ENCODE results near the gene PARVG.

Gene PARVG
- total RNA-seq = 108 to 132 reads per million in 2 donors

GRCh38 chr22:44180706-44181032, at the start of gene PARVG:
Gene PARVG (plus strand): TSS chr22:44180925. CDS start chr22:44183330, 2,405 bp downstream.
- peak; percentile 24 for DNase-seq

DNA sequence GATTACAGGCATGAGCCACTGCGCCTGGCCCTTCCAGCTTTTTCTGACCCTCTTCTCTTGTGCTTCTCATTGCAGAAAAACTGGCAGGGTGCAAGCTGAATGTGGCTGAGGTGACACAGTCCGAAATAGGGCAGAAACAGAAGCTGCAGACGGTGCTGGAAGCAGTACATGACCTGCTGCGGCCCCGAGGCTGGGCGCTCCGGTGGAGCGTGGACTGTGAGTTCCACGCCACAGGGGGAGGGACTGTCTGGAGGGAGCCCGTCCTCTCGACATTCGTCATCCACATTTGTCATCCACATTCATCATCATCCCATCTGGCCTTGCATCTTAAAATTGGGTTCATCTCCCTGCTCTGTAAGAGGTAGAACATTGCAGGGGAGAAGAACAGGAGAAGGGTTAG, 49.3 kb upstream of the PARVG start:
- DNase-seq = no peak

DNA sequence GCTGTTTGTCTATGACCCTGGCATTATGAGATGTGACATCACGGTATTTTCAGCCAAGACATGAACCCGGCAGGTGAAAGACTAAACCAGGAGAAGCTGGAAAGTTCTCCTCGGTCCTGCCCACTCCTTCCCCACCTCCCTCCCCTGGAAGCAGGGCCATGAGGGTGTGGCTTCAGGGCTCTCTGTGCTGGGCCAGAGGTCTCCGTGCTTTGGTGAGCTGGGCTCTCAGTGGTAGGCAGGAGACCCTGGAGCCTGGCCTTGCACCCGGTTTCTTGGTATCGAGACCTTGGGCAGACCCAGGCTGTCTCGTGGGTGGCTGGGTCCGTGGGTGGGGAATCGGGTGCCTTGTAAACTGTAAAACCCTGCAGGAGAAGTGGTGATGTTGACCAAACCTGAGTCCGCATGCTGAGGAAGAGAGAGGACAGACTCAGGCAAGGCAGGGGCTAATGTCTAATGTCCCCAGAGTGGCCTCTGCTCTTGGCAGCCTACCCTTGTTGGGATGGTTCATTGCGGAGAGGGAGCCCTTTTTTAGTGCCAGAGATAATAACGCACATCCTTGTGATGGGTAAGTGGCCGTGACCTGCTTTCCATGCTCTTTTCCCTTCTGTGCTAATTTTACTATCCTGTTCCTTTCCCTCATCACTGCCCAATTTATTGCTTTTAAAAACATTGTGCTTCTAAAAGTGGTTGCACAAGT, 48.6 kb upstream of the PARVG start:
- no peak for DNase-seq

DNA sequence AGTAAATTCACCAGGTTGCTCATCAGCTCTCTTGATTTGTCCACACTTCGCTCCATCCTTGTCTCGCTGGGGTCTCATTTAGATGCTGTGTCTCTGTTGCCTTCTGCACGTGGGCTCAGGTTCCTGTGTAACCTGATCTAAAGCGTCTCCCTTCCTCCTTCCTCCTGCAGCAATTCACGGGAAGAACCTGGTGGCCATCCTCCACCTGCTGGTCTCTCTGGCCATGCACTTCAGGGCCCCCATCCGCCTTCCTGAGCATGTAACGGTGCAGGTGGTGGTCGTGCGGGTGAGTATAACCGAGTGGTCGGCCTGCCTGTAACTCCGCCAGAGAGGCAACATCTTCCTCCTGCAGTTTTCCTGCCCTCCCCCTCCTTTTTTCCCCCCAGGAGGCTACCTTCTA, 48.0 kb upstream of the PARVG start:
- no peak for DNase-seq

GRCh38 chr22:44133161-44133560, 47.6 kb upstream of the PARVG start:
- no peak for DNase-seq

DNA sequence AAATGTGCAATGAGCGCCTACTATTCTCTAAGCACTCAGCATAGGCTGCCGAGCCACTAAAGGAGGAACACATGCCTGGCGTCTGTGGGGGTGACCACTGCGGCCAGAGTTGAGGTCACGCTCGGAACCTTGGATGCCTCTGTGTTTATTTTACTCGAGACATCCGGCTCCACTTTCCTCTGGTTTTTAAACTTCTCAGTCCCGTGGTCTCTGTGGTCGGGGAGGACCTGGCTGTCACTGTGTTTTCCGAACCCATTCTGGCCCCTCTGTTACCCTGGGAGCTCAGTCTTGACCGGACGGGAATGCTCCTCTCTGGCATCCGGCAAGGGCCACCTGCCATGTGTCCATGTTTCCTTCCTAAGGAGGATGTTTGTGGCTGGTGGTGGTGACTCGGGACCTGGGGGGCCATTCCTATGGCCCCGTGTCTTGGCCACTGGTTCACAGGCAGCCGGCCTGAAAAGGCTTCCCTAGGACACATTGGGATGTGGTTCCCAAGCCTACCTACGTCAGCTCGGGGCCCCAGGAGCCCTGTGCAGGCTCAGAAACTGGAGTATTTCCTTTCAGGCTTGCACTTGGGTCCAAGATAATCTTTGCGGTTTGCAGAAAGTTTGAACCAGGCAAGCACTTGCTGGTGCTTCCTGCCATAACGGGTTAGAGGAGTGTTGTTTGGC, 46.7 kb upstream of the PARVG start:
- no peak for DNase-seq

DNA sequence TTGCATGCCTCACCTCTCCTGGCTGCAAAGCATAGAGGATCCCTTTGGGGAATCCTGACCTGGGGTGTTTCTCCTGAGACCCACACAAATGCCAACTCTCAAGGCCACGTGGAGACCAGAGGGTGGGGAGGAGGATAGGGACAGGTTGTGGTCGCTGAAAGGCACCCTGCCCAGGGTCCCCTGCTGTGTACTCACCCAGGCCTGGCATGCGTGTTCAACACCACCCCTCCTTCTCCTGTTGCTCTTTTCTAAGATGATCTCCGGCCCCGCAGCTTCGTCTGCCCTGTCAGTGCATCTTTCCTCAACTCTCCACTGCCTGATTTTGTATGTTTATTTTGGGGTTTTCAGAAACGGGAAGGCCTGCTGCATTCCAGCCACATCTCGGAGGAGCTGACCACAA, 44.6 kb upstream of the PARVG start:
- DNase-seq = no peak

DNA sequence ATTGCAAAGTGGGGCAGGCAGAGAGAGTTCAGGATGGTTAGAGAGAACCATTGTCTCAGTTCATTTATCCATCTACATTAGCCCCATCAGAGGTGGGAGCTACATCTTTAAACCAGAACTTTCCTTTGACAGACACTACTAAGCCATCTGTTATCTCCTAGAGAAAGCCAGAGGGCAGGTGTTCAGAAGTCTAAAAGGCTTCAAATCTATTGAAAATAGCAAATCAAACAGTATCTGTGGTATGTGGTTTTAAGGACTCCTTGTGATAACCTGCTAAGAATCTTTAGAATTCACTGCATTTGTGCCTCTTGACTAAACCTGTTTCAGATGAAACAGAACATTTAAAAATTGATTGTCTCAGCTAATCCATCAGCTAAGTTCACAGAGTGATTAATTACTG, 43.9 kb upstream of the PARVG start:
- DNase-seq = no peak

DNA sequence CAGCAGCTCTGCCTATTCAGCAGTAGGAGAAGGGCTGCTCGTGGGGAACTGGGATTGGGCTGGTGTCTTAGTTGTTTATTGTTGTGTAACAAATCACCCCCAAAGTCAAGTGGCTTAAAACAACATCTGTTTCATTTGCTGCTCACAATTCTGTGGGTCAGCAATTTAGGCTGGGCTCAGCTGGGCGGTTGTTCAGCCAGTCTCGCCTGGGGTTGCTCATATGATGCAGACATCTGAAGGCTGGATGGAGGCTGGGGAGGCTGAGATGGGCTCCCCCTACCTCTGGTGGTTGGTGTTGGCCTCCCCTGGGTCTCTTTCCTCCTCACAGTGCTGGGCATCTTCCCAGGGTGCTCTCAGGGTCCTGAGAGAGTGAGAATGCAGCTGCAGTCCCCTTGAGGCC, 43.3 kb upstream of the PARVG start:
- DNase-seq = no peak

DNA sequence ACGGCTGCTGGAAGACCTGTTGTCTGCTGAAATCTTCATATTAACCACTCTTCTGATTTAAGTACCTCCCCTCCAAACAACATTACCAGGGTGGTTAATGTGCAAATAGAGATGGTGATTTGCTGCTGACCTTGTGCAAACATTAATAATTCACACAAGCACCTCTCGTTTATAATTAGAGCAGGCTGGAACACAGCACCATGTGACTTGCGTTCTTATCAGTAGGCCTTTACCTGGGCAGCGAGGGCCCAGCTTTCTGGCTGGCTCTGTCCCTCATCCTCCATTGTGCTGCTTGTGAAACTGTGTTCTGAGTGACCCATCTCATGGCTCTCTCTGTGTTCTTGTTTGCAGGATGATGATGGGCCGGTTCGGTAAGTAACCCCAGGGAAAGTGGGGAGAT, 41.0 kb upstream of the PARVG start:
- DNase-seq = no peak

DNA sequence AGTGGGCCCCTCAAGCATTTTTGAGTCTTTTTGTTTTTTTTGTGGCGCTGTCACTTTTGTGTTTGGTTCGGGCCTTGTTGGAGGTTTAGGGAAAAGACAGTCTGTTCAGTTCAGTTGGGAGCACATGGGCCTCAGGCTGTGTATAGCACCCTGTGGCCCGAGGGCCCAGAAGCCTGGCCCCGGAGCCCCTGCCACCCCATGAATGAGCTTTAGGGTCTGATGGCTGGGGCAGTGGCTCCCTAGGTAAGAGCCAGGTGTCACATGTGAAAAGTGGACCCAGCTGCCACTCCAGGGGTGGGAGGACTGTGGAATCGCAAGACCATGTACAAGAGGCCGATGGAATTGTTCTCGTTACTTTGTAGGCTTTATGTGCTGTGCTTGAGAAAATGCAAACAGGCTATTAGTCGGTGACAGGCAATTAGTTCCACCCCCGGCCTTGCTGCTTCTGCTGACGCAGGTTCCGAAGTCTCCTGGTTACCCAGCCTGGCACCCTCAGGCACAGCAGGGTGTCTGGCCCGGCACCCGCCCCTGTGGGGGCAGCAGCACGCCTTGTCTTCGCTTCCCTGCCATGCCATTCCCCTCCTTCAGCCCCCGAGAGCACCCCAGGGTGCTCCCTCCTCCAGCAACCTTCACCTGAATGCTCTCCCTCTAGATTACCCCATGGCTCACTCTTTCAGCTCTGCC, 38.2 kb upstream of the PARVG start:
- no peak for DNase-seq

DNA sequence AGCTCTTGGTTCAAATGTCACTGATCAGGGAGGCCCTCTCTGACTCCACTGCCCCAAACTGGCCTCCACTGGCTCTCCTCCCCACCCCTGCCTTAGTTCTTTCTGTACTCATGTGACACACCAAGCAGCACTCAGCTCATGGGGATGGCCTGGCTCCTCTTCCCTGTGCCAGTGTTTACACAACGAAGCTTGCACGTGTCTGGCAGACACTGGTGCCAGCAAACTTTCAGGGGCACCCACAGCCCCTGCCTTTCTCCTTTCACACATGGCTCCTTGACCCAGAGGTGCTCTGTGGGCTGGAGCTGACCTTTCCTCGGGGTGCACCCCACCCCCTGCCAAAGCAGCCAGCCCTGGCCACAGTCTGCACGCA, 37.6 kb upstream of the PARVG start:
- DNase-seq = no peak

- no peak for DNase-seq
These were observed 37.1 kb upstream of the PARVG start for GRCh38 chr22:44143579-44143978.

GRCh38 chr22:44144046-44144569, 36.6 kb upstream of the PARVG start:
- DNase-seq = no peak

DNA sequence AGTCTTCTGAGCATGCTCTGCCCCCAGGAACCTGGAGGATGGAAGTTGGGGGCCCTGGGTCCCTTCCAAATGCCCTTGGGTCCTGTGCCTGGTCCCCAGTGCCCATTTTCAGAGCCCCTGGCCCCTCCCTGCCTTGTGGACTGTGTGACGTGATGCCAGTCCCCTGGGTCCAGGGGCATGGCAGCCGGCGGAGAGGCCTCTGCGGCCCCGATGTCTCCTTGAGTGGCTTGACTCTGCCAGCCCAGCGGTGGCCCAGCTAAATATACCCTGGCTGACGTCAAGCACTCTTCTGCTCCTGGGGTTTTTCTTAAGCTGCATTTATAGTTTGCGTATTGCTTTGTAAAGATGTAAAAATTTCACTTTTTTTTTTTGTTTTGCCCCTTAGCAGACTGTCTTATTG, 35.2 kb upstream of the PARVG start:
- no peak for DNase-seq

DNA sequence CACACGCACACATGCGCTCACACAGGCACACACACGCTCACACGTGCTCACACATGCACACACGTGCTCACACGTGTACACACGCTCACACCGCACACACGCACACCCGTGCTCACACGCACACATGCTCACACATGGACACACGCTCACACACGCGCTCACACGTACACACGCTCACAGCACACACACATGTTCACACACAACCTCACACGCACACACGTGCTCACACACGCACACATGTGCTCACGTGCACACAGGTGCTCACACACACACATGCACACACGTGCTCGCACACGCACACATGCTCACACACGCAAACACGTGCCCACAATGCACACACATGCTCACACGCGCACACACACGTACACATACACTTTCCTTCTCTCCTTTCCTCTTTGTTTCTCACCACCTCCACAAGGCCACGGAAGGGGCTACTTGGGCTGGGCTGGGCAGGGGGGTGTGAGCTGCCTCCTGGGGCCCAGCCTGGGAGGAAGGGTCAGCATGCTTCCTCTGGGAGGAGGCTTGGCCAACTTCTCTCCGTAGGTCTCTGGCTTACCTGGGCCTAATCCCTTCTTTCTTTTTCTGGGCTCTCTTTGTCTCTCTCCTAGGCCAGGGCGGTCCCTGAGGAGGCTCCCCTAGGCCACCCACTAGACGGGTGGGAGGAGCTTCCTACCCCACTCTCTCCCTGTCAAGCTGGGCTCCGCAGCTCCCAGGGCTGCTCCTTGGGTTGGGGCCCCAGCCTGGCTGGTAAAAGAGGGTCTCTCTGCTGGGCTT, 34.5 kb upstream of the PARVG start:
- DNase-seq = no peak

GRCh38 chr22:44147008-44147645, 33.6 kb upstream of the PARVG start:
- DNase-seq = no peak

GRCh38 chr22:44147821-44148574, 32.7 kb upstream of the PARVG start:
- no peak for DNase-seq

DNA sequence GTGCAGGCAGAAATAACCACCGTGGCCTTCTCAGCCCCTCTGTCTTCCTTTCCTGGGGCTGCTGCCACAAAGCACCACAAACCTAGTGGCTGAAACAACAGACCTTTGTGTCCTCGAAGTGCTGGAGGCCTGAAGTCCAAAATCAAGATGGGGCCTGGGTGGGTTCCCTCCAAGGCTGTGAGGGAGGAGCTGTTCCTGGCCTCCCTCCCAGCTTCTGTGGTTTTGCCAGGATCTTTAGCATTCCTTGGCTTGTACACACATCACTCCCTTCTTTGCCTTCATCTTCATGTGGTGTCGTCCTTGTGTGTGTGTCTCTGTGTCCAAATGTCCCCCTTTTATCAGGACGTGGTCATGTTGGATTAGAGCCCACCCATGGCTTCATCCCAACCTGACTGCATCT, 29.0 kb upstream of the PARVG start:
- DNase-seq = no peak

DNA sequence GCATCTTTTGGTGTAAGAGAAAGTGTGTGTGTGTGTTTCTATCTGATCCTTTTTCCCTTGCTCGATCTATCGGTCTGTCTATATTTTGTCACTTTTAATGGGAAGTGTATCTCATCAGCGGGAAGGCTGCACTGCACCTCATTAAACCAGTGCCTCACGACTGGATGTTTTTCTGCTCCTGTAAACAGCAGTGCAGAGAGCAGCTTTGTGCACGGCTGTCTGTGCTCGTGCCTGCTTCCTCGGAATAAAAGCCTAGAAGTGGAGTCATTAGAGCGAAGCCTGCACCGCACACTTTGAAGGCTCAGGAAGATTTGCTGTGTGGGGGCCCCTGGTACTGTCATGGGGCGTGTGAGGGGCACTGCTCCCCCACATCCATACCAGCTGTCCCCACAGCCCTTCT, 27.0 kb upstream of the PARVG start:
- DNase-seq = no peak

DNA sequence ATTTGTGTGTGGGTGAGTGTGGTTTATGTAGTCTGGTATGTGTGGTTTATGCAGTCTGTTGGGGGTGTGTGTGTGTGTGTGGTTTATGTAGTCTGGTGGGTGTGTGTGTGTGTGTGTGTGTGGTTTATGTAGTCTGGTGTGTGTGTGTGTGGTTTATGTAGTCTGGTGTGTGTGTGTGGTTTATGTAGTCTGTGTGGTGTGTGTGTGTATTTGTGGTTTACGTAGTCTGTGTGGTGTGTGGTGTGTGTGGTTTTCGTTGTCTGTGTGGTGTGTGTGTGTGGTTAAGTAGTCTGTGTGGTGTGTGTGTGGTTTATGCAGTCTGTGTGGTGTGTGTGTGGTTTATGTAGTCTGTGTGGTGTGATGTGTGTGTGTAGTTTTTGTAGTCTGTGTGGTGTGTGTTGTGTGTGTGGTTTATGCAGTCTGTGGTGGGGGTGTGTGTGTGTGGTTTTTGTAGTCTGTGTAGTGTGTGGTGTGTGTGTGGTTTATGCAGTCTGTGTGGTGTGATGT, 26.2 kb upstream of the PARVG start:
- no peak for DNase-seq

DNA sequence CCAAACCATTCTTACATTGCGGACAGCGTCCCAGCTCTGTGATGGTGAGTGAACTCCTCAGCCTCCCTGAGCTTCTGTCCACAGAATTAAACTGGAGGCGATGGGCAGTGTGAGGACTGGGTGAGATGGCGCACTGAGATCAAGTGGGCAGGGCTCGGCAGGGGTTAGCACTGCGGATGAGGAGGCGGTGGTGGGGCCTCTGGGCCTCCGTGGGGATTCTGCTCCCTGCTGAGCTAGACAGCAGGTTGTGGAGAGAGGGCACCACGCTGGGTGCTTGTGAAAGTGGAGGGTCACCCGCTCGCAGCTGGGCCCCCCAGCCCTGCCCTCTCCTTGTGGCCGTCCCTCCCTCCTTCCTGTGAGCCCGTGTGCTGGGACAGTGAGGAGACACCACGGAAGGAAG, 25.6 kb upstream of the PARVG start:
- DNase-seq = no peak

All from T-helper 9 cell (primary cell).